WERI-Rb-1 (cell line): ENCODE results near the gene ANXA6.

Experiments used
- DNase-seq: peaks from one replicate; pipeline ENCODE4 v3.0.0-alpha.2; 2020
- H3K27ac ChIP-seq: fragments of 250-450 bp; sonication (Bioruptor Pico); 2 replicates; pipeline ENCODE4 v1.5.1; 2020; ENCODE audit warnings: mild to moderate bottlenecking, moderate library complexity
- H3K27me3 ChIP-seq: fragments of 250-450 bp; sonication (Bioruptor Pico); 2 replicates; pipeline ENCODE4 v1.5.1; 2021; ENCODE audit warnings: mild to moderate bottlenecking, low read depth, moderate library complexity; ENCODE audit not compliant: insufficient read depth, severe bottlenecking
- H3K36me3 ChIP-seq: fragments of 250-450 bp; sonication (Bioruptor Pico); 2 replicates; pipeline ENCODE4 v1.5.1; 2020; ENCODE audit warnings: mild to moderate bottlenecking, moderate library complexity
- H3K4me3 ChIP-seq: 2 replicates; pipeline ENCODE4 v1.5.1; 2011; ENCODE audit warnings: low read depth, mild to moderate bottlenecking, control low read depth, low read length
- H3K9me3 ChIP-seq: fragments of 250-450 bp; sonication (Bioruptor Pico); 2 replicates; pipeline ENCODE4 v1.5.1; 2021; ENCODE audit warnings: mild to moderate bottlenecking, moderate library complexity; ENCODE audit not compliant: severe bottlenecking
- CTCF ChIP-seq: IDR thresholded peaks from 2 replicates; pipeline ENCODE4 v1.5.1; 2011; ENCODE audit warnings: low read depth, mild to moderate bottlenecking, control low read depth, inconsistent platforms, low read length

The ANXA6 gene

DNA sequence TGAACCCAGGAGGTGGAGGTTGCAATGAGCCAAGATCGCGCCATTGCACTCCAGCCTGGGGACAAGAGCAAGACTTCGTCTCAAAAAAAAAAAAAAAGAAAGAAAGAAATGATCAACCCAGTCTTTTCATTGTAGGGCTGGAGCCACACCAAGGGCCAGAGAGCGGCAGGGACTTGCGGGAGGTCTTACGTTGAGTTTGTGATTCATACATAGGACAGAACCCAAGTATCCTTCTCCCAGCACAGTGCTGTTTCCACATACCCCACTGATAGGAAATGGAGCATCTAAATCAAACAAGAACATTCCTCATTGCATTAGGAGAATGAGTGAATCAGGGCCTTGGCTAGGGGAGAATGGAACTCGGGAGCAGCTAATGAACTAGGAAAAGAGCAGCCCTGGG is 73.2 kb downstream of the ANXA6 start:
- TF ChIP-seq CTCF, result no peak
- DNase-seq, result no peak
- H3K27ac ChIP-seq, result no peak overlapping the region
- H3K9me3 ChIP-seq, result no peaks in the 10 kb centered on the region
- H3K27me3 ChIP-seq, result no peaks in the 10 kb centered on the region
- no peak overlapping the region for H3K4me3 ChIP-seq
- H3K36me3 ChIP-seq, result 0 out of 2 replicates have a peak, but pooled peaks cover 2% of the 10 kb centered on the region

- no peak for DNase-seq
- Histone ChIP-seq H3K9me3 (no peaks in the 10 kb centered on the region), H3K27me3 (no peaks in the 10 kb centered on the region), H3K36me3 (0 out of 2 replicates have a peak, but pooled peaks cover 2% of the 10 kb centered on the region), H3K27ac (no peak overlapping the region), H3K4me3 (no peak overlapping the region)
- TF ChIP-seq CTCF, result no peak
These were observed 74.4 kb downstream of the ANXA6 start for GRCh38 chr5:151083081-151083676.

DNA sequence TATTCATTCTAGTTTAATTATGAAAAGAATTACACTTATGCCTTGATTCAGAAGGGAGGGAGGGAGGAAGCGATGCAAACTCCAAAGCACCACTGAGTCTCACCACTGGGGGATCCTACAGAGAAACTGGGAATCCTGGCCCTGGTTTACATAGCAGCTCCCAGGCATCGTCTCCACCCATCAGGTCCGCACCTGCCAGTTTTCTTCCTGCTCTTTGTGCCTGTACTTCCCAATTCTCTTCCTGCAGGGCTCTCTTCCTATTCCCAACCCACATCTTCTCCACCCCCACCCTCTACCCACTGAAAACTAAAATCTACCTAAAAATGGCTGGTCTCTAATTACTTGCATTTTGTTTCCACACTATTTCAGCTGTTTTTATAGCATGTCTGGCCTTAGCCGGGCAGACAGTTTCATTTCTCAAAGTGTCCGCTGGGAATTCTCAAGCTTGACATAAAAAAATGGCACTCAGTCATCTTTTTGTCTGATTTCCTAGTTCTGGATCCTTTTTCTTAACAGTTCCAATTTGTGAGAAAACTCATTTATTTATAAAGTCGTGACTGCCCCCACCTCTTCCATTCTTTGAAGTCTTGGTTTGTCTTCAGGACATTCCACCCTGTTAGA is 75.2 kb downstream of the ANXA6 start:
- H3K27me3 ChIP-seq, result no peaks in the 10 kb centered on the region
- DNase-seq, result peak; percentile 42
- peak; percentile 49 for TF ChIP-seq CTCF
- H3K9me3 ChIP-seq, result no peaks in the 10 kb centered on the region
- H3K27ac ChIP-seq, result no peak overlapping the region
- peak overlapping the region; percentile 69; the same call in 1 of the 2 replicates for H3K4me3 ChIP-seq
- 0 out of 2 replicates have a peak, but pooled peaks cover 2% of the 10 kb centered on the region for H3K36me3 ChIP-seq

- no peak for TF ChIP-seq CTCF
- Histone ChIP-seq H3K27me3 (no peaks in the 10 kb centered on the region), H3K9me3 (no peaks in the 10 kb centered on the region), H3K4me3 (peak overlapping the region; percentile 69), H3K36me3 (0 out of 2 replicates have a peak, but pooled peaks cover 2% of the 10 kb centered on the region), H3K27ac (peak overlapping the region; percentile 96)
- DNase-seq, result no peak
These were observed 75.9 kb downstream of the ANXA6 start for GRCh38 chr5:151081431-151082281.

- Histone ChIP-seq H3K27ac (peak within 1 kb of the TSS; percentile 96), H3K4me3 (peak within 1 kb of the TSS; percentile 69), H3K27me3 (no peaks in the 10 kb centered on the region), H3K9me3 (no peaks in the 10 kb centered on the region), H3K36me3 (0 out of 2 replicates have a peak, but pooled peaks cover 2% of the 10 kb centered on the region)
- peak; percentile 92 for DNase-seq
- TF ChIP-seq CTCF, result 0 out of 2 replicates have a peak, but pooled peaks have one; percentile 8
These were observed 76.8 kb downstream of the ANXA6 start, which contains the start of gene TNIP1 for GRCh38 chr5:151080613-151081430. Gene TNIP1 (minus strand): TSS chr5:151081034. CDS start chr5:151065095, 15,939 bp downstream.
